ENCODE data around the gene SERPINE1.
"Not testable (repeated sequence)": the region's sequence is repeated elsewhere in the genome, so short reads cannot be mapped to it uniquely, and the experiment has no call there.

The SERPINE1 gene

DNA sequence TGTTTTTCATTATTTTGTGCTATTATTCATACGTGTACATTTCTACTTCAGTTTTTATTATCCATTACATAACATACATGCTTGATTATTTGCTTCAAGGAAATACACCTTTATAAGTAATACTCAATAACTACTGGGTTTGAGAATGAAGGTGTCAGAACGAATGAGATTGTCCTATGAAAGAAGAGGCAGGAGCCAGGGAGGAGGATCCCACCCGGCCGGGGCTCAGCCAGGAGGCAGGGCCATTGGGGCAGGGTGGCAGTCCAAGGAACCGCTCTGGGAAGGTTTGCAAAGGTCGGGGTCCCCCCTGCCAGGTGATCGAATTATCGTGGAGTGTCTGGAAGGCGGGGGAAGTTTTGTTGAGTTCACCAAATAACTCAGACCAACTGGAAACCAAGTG is 32.5 kb upstream of the SERPINE1 start:
- no peak for TF ChIP-seq JUND (IDR thresholded peaks at IDR 0.05; ENCODE audit: low read depth)
- in situ Hi-C loops (cut with HindIII; ENCODE audit: low pct_unique_long_range_greater_than_20kb, low sequenced_read_pairs), result no loop called here
- no peak for DNase-seq (ENCODE audit: low read depth in 1 of 2, low spot score in 1 of 2)

DNA sequence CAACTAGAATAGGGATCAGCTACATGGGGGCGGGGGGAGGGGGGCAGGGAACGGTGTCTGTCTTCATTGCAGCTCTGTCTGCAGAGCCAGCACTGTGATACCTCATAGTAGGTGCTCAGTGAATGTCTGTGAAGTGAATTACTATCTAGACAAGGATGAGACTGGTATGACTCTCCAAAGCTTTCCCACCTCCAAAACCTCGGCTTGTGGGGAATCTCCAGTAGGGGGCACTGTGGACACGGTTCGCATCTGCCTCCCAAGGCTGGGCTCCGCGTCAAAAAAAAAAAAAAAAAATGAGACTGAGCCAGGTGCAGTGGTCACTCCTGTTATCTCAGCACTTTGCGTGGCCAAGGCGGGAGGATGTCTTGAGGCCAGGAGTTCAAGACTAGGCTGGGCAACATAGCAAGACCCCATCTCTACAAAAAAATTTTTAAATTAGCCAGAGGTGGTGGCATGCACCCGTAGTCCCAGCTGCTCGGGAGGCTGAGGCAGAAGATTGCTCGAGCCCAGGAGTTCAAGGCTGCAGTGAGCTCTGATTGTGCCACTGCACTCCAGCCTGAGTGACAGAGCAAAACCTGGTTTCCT is 32.0 kb upstream of the SERPINE1 start:
- peak in 1 of 2 experiments; percentile 42 for DNase-seq (ENCODE audit: low read depth in 1 of 2, low spot score in 1 of 2)
- TF ChIP-seq JUND (IDR thresholded peaks at IDR 0.05; ENCODE audit: low read depth), result no peak
- in situ Hi-C loops (cut with HindIII; ENCODE audit: low pct_unique_long_range_greater_than_20kb, low sequenced_read_pairs), result no loop called here

DNA sequence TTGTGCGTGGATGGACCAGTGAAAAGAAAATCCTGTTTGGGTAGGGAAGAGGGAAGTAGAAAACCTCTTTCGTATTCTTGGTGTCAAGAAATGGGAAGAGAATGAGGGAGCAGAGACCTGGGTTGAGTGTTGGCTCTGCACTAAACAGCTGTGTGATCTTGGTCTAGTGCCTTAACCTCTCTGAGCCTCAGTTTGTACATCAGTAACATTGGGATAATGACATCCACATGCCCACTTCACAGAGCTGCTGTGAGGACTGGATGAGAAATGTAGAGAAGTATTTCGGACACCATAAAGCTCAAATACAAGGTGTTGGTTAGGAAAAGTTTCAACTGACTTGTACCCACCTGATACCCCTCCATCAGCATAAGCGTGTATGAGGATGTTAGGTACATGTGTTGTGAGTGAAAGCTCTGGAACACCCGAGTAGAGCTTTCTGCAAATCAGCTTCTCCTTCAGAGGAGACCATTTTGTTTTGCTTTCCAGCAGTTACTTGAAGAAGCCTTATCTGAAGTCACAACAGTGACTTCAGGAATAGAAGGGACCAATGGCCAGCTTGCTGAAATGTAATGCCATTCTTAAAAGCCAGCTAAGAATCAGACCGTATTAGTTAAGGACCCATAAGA is 30.5 kb upstream of the SERPINE1 start:
- DNase-seq (ENCODE audit: low read depth in 1 of 2, low spot score in 1 of 2), result no peak
- in situ Hi-C loops (cut with HindIII; ENCODE audit: low pct_unique_long_range_greater_than_20kb, low sequenced_read_pairs), result no loop called here
- TF ChIP-seq JUND (IDR thresholded peaks at IDR 0.05; ENCODE audit: low read depth), result no peak

DNA sequence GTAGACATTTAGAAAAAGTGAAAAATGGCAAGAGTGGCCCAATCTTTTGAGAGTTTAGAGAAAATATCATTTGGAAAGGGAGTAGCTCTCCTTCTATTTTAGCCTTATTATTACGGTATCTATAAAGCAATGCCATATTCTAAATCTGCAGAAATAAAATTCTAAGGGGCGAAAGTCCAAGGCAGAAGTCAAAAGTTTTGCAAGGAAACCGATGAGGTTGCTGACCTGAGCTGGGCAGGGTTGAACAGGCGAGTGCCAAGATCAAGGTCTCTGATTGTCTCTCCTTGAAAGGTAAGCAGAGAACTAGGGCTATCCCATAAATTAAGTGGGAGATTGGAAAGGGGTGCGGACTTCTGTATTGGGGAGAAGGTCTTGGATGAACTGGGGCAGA is 30.0 kb upstream of the SERPINE1 start:
- no peak for TF ChIP-seq JUND (IDR thresholded peaks at IDR 0.05; ENCODE audit: low read depth)
- DNase-seq (ENCODE audit: low read depth in 1 of 2, low spot score in 1 of 2), result no peak
- in situ Hi-C loops (cut with HindIII; ENCODE audit: low pct_unique_long_range_greater_than_20kb, low sequenced_read_pairs), result no loop called here

DNA sequence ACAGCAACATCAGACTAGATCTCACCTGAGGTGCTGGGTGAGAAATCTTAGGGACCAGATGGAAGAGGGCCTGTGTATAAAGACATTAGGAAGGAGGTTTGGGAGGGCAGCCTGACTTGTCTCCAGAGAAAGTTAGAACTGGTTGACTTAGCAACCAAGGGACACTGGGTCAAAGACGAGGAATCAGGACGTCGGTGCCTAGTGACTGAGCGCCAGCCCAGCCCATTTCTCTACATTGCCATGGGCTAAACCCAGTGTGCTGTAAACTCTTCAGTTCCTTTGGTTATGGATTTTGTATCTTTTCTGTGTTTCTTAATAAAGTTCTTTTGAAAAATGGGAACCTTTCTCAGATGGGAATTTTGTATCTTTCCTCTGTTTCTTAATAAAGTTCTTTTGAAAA is 29.3 kb upstream of the SERPINE1 start:
- no peak for DNase-seq (ENCODE audit: low read depth in 1 of 2, low spot score in 1 of 2)
- no peak for TF ChIP-seq JUND (IDR thresholded peaks at IDR 0.05; ENCODE audit: low read depth)
- in situ Hi-C loops (cut with HindIII; ENCODE audit: low pct_unique_long_range_greater_than_20kb, low sequenced_read_pairs), result no loop called here

DNA sequence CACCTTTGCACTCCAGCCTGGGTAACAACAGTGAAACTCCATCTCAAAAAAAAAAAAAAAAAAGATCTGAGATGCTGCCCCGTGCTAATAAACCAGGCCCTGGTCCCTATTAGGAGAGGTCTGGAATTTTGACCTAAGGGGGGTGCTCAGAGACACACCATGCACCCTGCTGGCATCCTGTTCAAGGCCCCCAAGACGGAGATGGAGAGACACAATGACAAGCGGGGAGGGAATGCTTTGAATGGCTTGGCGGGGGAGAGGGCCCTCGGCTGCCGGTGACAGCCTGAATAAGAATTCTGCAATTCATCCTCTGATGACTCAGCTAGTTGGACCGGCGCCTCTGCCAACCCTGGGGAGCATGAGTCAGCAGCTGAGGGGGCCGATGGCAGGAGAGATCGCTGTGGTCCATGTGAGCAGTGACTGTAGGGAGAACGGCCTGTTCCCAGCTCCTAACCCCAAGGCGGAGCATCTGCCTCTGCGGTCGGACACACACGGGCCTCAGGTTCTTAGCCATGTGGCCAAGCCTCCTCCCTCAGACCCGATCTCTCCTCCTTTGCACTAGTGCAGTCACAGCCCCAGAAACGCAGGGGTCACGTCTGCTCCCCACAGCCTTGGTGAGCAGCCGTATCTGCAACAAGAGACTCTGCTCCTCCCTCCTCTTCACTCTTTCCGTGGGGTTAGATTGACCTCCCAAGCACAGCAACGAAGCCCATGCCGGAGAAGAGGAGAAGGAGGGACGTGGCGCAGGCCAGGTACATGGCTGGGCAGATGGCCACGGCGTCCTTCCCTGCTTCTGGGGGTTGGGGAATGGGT is 26.7 kb upstream of the SERPINE1 start:
- no peak for TF ChIP-seq JUND (IDR thresholded peaks at IDR 0.05; ENCODE audit: low read depth)
- in situ Hi-C loops (cut with HindIII; ENCODE audit: low pct_unique_long_range_greater_than_20kb, low sequenced_read_pairs), result no loop called here
- peak; percentile 38 to 80 for DNase-seq (ENCODE audit: low read depth in 1 of 2, low spot score in 1 of 2)

DNA sequence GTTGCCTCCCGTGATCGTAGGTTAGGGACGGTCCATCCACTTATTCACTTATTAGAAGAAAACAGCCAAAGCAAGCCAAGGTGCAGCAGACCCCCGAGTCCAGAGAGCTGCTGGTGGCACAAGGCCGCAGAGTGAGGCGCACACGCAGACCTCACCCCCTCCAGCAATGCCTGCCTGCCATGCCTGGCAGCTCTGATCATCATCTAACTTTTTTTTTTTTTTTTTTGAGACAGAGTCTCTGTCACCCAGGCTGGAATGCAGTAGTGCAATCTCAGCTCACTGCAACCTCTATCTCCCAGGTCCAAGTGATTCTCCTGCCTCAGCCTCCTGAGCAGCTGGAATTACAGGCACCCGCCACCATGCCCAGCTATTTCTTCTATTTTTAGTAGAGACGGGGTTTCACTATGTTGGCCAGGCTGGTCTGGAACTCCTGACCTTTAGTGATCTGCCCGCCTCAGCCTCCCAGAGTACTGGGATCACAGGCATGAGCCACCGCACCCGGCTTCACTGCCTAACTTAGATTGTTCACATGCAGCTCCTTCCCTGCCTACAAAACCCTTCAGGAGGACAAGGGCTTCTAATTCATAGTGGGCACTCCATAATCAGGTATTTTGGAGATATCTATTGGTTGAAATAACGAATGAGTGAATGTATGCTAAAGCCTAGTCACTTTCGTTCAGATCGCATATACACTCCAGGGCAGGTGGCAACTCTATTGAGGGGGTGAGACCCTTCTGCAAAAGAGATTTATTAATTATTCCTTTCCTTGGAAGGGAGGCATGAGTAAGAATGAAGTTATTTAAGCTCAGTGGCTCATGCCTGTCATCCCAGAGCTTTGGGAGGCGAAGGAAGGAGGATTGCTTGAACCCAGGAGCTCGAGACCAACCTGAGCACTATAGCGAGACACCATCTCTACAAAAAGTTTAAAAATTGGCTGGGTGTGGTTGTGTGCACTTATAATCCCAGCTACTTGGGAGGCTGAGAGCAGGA is 25.8 kb upstream of the SERPINE1 start:
- in situ Hi-C loops (cut with HindIII; ENCODE audit: low pct_unique_long_range_greater_than_20kb, low sequenced_read_pairs), result no loop called here
- no peak for TF ChIP-seq JUND (IDR thresholded peaks at IDR 0.05; ENCODE audit: low read depth)
- DNase-seq (ENCODE audit: low read depth in 1 of 2, low spot score in 1 of 2), result no peak

DNA sequence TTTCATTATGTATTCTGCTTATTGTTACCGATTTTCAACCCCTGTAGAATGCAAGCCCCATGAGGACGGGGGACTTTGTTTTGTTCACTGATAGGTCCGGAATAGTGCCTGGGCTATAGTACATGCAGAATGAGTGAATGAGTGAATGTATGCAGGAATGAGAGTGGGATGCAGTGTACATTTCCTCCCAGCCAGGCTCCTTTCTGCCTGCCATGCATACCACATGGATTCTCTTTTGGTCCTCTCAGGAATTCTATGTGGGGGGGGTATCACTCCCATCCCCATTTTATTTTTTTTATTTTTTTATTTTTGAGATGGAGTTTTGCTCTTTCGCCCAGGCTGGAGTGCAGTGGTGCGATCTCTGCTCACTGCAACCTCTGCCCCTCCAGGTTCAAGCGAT is 24.9 kb upstream of the SERPINE1 start:
- no peak for TF ChIP-seq JUND (IDR thresholded peaks at IDR 0.05; ENCODE audit: low read depth)
- in situ Hi-C loops (cut with HindIII; ENCODE audit: low pct_unique_long_range_greater_than_20kb, low sequenced_read_pairs), result no loop called here
- no peak for DNase-seq (ENCODE audit: low read depth in 1 of 2, low spot score in 1 of 2)

DNA sequence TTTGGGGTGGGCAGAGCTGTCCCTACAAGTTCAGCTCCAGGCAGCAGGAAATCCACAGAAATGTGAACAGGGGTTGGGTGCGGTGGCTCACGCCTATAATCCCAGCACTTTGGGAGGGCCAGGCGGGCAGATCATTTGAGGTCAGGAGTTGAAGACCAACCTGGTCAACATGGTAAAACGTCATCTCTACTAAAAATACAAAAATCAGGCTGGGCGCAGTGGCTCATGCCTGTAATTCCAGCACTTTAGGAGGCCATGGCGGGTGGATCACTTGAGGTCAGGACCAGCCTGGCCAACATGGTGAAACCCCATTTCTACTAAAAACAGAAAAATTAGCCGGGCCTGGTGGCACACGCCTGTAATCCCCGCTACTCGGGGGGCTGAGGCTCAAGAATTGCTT is 23.2 kb upstream of the SERPINE1 start:
- in situ Hi-C loops (cut with HindIII; ENCODE audit: low pct_unique_long_range_greater_than_20kb, low sequenced_read_pairs), result not testable (repeated sequence)

DNA sequence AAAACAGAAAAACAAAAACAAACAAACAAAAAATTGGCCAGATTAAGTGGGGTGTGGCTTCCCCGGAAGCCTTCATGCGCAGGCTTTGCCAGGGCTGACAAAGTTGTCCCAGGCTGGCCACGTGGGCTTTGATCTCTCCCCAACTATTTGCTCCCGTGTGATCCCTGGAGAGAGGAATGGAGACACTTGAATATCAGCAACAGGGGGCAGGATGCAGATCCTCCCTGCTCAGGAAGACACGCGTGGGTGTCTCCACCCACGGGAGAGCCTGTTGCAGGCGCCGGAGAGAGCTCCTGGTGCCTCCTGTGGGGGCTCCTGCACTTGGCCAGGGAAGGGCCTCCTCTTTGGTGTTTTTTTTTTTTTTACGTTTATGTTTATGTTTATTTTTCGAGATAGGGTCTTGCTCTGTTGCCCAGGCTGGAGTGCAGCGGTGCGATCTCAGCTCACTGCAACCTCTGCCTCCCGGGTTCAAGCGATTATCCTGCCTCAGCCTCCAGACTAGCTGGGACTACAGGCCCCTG is 22.7 kb upstream of the SERPINE1 start:
- in situ Hi-C loops (cut with HindIII; ENCODE audit: low pct_unique_long_range_greater_than_20kb, low sequenced_read_pairs), result no loop called here
- no peak for TF ChIP-seq JUND (IDR thresholded peaks at IDR 0.05; ENCODE audit: low read depth)
- DNase-seq (ENCODE audit: low read depth in 1 of 2, low spot score in 1 of 2), result no peak

More for the DNA sequence above, 23.2 kb upstream of the SERPINE1 start:
- not testable (repeated sequence) for DNase-seq (ENCODE audit: low read depth in 1 of 2, low spot score in 1 of 2)

DNA sequence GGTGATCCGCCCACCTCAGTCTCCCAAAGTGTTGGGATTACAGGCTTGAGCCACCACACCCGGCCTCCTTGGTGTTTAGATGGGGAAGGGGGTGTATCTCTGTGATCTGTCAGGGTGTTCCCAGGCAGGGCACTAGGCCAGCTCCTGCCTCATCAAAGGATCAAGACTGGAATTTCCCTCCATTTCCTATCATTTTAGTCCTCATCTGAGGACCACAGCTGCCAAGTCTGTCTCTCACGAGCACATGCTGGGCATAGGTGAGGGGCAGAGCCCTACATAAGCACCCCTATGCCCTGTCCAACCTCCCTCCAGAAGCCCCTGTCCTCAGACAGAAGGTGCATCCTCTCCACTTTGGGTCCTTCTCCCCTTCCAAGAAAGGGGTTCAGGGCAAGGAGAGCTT is 22.1 kb upstream of the SERPINE1 start:
- in situ Hi-C loops (cut with HindIII; ENCODE audit: low pct_unique_long_range_greater_than_20kb, low sequenced_read_pairs), result no loop called here
- no peak for TF ChIP-seq JUND (IDR thresholded peaks at IDR 0.05; ENCODE audit: low read depth)
- DNase-seq (ENCODE audit: low read depth in 1 of 2, low spot score in 1 of 2), result no peak

DNA sequence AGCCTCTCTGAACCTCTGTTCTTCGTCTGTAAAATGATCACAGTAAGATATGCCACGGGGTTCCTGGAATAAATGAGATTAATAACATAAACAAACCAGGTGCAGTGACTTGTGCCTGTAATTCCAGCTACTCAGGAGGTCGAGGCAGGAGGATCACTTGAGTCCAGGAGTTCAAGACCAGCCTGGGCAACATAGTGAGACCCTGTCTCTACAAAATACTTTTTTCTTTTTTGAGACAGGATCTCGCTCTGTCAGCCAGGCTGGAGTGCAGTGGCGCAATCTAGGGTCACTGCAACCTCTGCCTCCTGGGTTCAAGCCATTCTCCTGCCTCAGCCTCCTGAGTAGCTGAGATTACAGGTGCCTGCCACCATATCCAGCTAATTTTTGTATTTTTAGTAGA is 21.7 kb upstream of the SERPINE1 start:
- DNase-seq (ENCODE audit: low read depth in 1 of 2, low spot score in 1 of 2); in situ Hi-C loops (cut with HindIII; ENCODE audit: low pct_unique_long_range_greater_than_20kb, low sequenced_read_pairs): not testable (repeated sequence)

Measured in T47D (cell line).